Keratinocyte (primary cell): ENCODE results near the gene CARMIL1. TPM values are rescaled to one million over a fixed set of nuclear protein-coding genes. Genes with fewer than 3 reads are reported as not detected.

Experiments used
- DNase-seq: peaks from one replicate; pipeline ENCODE4 v3.0.0-alpha.2; 2011; ENCODE audit warnings: low read depth, missing footprints, low spot score
- FAIRE-seq: peaks from 2 replicates; lab custom pipeline; 2011; peaks lifted over from hg19 to GRCh38; lab: Jason Lieb, UNC
- H2AFZ ChIP-seq: 2 replicates; pipeline ENCODE4 v1.6.0; 2012; ENCODE audit warnings: low read length, control low read depth, inconsistent platforms; ENCODE audit not compliant: control insufficient read depth
- H3K27ac ChIP-seq: 2 replicates; pipeline ENCODE4 v1.5.1; 2011; ENCODE audit warnings: low read length; ENCODE audit not compliant: control insufficient read depth, insufficient read depth
- H3K27me3 ChIP-seq: 3 replicates; pipeline ENCODE4 v1.6.0; 2011; ENCODE audit warnings: low read length; ENCODE audit not compliant: control insufficient read depth, insufficient read depth; ENCODE audit errors: extremely low read depth
- H3K36me3 ChIP-seq, 2 experiments: 2 replicates in 1 of 2; 3 replicates in 1 of 2; pipeline ENCODE4 v1.5.1; 2011; ENCODE audit warnings: low read length in 2 of 2, mild to moderate bottlenecking in 1 of 2; ENCODE audit not compliant: control insufficient read depth in 2 of 2, insufficient read depth in 2 of 2; ENCODE audit errors: extremely low read depth in 1 of 2
- H3K4me1 ChIP-seq: 3 replicates; pipeline ENCODE4 v1.5.1; 2011; ENCODE audit warnings: low read length; ENCODE audit not compliant: control insufficient read depth, insufficient read depth; ENCODE audit errors: extremely low read depth
- H3K4me2 ChIP-seq: 3 replicates; pipeline ENCODE4 v1.6.0; 2011; ENCODE audit warnings: low read depth, low read length; ENCODE audit not compliant: control insufficient read depth, insufficient read depth; ENCODE audit errors: extremely low read depth
- H3K4me3 ChIP-seq, 3 experiments: fragments of 200-600 bp in 1 of 3; sonication (generic) in 1 of 3; 2 replicates in 2 of 3; 3 replicates in 1 of 3; pipeline ENCODE4 v1.5.1; 2011 to 2016; ENCODE audit warnings: low read length in 3 of 3, mild to moderate bottlenecking in 3 of 3, control low read depth in 2 of 3, inconsistent platforms in 1 of 3, low read depth in 1 of 3, mixed read lengths in 1 of 3, mixed run types in 1 of 3, moderate library complexity in 1 of 3; ENCODE audit not compliant: control insufficient read depth in 2 of 3, insufficient read depth in 2 of 3; ENCODE audit errors: extremely low read depth in 1 of 3
- H3K79me2 ChIP-seq: 2 replicates; pipeline ENCODE4 v1.6.0; 2012; ENCODE audit warnings: low read length; ENCODE audit not compliant: control insufficient read depth, insufficient read depth
- H3K9ac ChIP-seq: 3 replicates; pipeline ENCODE4 v1.6.0; 2011; ENCODE audit warnings: low read length; ENCODE audit not compliant: control insufficient read depth, insufficient read depth; ENCODE audit errors: extremely low read depth
- H3K9me1 ChIP-seq: 3 replicates; pipeline ENCODE4 v1.6.0; 2011; ENCODE audit warnings: low read length; ENCODE audit not compliant: control insufficient read depth, insufficient read depth; ENCODE audit errors: extremely low read depth
- H3K9me3 ChIP-seq: 2 replicates; pipeline ENCODE4 v1.5.1; 2012; ENCODE audit warnings: low read depth, low read length; ENCODE audit not compliant: control insufficient read depth
- H4K20me1 ChIP-seq: 3 replicates; pipeline ENCODE4 v1.6.0; 2011; ENCODE audit warnings: low read length; ENCODE audit not compliant: control insufficient read depth, insufficient read depth; ENCODE audit errors: extremely low read depth
- CTCF ChIP-seq, 3 experiments: IDR thresholded peaks in 1 of 3; conservative IDR thresholded peaks in 1 of 3; optimal IDR thresholded peaks in 1 of 3; 2 replicates in 2 of 3; 3 replicates in 1 of 3; pipeline versions ENCODE3 to v1.5.1; 2011; ENCODE audit warnings: low read length in 3 of 3, mild to moderate bottlenecking in 3 of 3, moderate library complexity in 2 of 3, control low read depth in 1 of 3, inconsistent platforms in 1 of 3; ENCODE audit not compliant: insufficient read depth in 2 of 3; ENCODE audit errors: extremely low read depth in 1 of 3
- EZH2 ChIP-seq: IDR thresholded peaks from one replicate; pipeline ENCODE4 v1.6.1; 2012; ENCODE audit warnings: inconsistent platforms, mild to moderate bottlenecking, low read length, moderate library complexity
- dilution Hi-C: fragments of 300-500 bp; cut with MboI; formaldehyde crosslinking; loops from one replicate; pipeline ENCODE4 v1.7.0; 2020; ENCODE audit warnings: low sequenced_read_pairs; ENCODE audit not compliant: extremely low pct_ligation_motif_present
- polyA plus RNA-seq, 5 experiments: library from polyadenylated mRNA; depleted of rRNA in 3 of 5; stranded (reverse) in 3 of 5; stranded (forward) in 1 of 5; unstranded in 1 of 5; fragments of >200 nt; gene quantifications; 1 replicate in 1 of 5; 2 replicates in 3 of 5; 3 replicates in 1 of 5; pipeline versions ENCODE4 v1.2.1 to v1.2.3, GENCODE V29; 2011 to 2012; ENCODE audit warnings: missing spikeins in 2 of 5, low read depth in 1 of 5, low replicate concordance in 1 of 5

CARMIL1 gene
- polyA plus RNA-seq, 1 donor (not counting 4 experiments of a cell fraction or from before 2014, with no cell fraction given), result 18.9 TPM

GRCh38 chr6:25489399-25489798 lies 210.2 kb downstream of the CARMIL1 start:
- dilution Hi-C loops, result no loop called here
- FAIRE-seq, result no peak

GRCh38 chr6:25490018-25490801 lies 211.0 kb downstream of the CARMIL1 start:
- peak; percentile 90 for FAIRE-seq

More at GRCh38 chr6:25489399-25489798, 210.2 kb downstream of the CARMIL1 start:
- Histone ChIP-seq H3K27ac (no peak overlapping the region), H4K20me1 (no peaks in the 10 kb centered on the region), H3K4me2 (no peak overlapping the region), H3K4me3 (no peak overlapping the region), H3K9me1 (no peaks in the 10 kb centered on the region), H3K79me2 (no peaks in the 10 kb centered on the region), H3K4me1 (no peaks in the 10 kb centered on the region), H3K9ac (no peak overlapping the region), H3K27me3 (no peaks in the 10 kb centered on the region), H3K36me3 (peaks cover 2 to 6% of the 10 kb centered on the region in 2 experiments), H3K9me3 (no peaks in the 10 kb centered on the region), H2AFZ (no peak overlapping the region)
- no peak for TF ChIP-seq CTCF (optimal IDR thresholded peaks at IDR 0.05 in 1 of 3, IDR thresholded peaks at IDR 0.05 in 1 of 3, conservative IDR thresholded peaks at IDR 0.05 in 1 of 3; ENCODE audit: extremely low read depth in 1 of 3, insufficient read depth in 2 of 3, low read length in 3 of 3)
- no peak for TF ChIP-seq EZH2
- DNase-seq, result no peak

More at GRCh38 chr6:25490018-25490801, 211.0 kb downstream of the CARMIL1 start:
- Histone ChIP-seq H3K4me2 (no peak overlapping the region), H3K9me3 (no peaks in the 10 kb centered on the region), H3K36me3 (peaks cover 2 to 6% of the 10 kb centered on the region in 2 experiments), H3K79me2 (no peaks in the 10 kb centered on the region), H4K20me1 (no peaks in the 10 kb centered on the region), H3K4me3 (no peak overlapping the region), H3K27me3 (no peaks in the 10 kb centered on the region), H3K27ac (no peak overlapping the region), H2AFZ (no peak overlapping the region), H3K9ac (no peak overlapping the region), H3K9me1 (no peaks in the 10 kb centered on the region), H3K4me1 (no peaks in the 10 kb centered on the region)
- DNase-seq, result peak; percentile 30
- dilution Hi-C loops, result no loop called here
- TF ChIP-seq EZH2, result no peak
- peak; percentile 74 to 87 (median 83) for TF ChIP-seq CTCF (optimal IDR thresholded peaks at IDR 0.05 in 1 of 3, IDR thresholded peaks at IDR 0.05 in 1 of 3, conservative IDR thresholded peaks at IDR 0.05 in 1 of 3; ENCODE audit: extremely low read depth in 1 of 3, insufficient read depth in 2 of 3, low read length in 3 of 3)
